GM19023 (cell line): ENCODE results near the gene ALS2CL.
"Not testable (repeated sequence)": the region's sequence is repeated elsewhere in the genome, so short reads cannot be mapped to it uniquely, and the experiment has no call there.

Source experiments
- ATAC-seq: cut with Tn5 transposase; IDR thresholded peaks from one replicate; pipeline ENCODE4 v1.9.1; 2021; ENCODE audit warnings: mild to moderate bottlenecking, moderate library complexity; ENCODE audit not compliant: unreplicated experiment

Gene ALS2CL

DNA sequence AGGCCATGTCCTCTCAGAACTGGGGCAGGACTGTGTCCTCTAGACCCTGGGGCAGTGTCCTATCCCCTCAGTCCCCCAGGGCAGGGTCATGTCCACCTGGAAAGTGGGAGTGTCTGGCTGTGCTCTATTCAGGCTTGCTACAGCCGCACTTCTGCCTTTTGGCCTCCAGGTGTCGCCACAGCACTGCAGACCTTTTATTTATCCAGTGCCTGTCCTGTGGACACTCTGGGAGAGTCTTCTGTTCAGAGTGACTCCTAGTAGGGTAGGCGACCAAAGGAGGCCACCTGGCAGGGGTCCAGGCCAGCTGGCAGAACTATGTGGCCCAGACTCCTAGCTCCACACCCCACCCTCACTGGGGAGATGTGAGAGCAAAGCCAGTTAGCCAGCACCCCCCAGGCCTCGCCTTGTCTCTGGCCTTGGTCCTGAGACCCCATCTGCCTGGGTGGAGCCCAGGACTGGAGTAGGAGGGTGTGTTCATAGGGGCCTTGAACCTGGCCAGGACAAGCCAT lies 11.6 kb upstream of the ALS2CL start:
- ATAC-seq, result peak; percentile 67

DNA sequence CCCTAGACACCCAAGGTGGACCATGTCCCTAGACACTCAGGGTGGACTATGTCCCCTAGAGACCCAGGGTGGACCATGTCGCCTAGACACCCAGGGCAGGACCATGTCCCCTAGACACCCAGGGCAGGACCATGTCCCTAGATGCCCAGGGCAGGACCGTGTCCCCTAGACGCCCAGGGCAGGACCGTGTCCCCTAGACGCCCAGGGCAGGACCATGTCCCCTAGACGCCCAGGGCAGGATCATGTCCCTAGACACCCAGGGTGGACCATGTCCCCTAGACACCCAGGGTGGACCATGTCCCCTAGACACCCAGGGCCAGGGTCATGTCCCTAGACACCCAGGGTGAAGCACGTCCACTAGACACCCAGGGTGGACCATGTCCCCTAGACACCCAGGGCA lies 10.9 kb upstream of the ALS2CL start:
- not testable (repeated sequence) for ATAC-seq

DNA sequence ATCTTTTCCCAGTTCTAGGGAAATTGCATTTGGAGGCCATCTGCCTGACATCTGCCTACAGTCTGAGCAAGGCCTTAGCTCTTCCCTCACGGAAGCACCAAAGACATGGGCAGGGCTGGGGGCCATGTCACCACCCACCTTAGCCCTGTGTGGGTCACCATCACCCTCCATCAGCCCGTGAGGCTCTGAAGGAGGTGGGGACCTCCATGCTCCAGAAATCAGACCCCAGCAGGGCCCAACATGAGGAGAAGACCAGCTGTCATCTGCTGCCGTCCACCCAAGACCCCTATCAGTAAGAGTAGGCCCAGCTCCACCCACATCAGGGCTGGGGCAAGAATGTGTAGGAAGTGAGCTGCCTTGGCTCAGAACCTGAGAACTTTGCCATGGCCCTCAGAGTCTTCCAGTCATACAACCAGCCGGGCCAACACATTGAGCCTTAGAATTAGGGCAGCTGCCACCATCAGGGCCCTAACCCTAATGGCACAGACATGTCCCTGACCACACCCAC lies 9.6 kb upstream of the ALS2CL start:
- no peak for ATAC-seq

DNA sequence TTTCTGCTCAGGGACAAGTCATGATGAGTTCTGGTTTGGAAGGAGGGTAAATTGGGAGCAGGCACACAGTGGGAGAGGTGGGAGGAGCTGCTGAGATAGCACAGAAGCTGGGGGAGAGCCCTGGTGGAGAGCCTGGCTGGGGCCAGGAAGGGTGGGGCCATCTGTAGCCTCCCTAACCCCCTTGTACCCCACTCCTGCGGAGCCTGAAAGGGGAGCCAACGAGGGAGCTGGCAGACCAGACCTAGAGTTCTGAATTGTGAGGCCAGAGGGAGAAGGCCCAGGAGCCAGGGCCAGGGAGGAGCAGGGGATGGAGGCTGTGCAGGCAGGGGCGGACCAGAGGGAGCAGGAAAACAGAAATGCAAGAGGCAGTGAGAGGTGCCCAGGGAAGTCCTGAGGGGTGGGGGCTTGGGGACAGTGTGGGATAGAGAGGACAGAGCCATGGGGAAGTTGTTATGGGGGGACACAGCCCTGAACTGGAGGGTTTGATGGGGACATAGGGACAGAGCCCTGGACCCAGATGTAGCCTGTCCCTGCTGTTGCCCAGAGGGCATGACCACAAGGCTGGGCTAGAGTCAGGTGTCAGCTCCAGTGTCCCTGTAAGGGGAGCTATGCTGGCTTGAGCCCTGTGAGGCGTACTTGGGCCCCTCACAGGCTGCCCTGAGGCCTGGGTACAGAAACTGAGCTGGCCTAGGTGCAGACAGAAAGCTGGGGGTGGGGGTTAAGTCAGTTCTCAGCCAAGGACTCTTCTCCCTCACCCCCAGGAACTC lies 8.9 kb upstream of the ALS2CL start:
- ATAC-seq, result no peak

DNA sequence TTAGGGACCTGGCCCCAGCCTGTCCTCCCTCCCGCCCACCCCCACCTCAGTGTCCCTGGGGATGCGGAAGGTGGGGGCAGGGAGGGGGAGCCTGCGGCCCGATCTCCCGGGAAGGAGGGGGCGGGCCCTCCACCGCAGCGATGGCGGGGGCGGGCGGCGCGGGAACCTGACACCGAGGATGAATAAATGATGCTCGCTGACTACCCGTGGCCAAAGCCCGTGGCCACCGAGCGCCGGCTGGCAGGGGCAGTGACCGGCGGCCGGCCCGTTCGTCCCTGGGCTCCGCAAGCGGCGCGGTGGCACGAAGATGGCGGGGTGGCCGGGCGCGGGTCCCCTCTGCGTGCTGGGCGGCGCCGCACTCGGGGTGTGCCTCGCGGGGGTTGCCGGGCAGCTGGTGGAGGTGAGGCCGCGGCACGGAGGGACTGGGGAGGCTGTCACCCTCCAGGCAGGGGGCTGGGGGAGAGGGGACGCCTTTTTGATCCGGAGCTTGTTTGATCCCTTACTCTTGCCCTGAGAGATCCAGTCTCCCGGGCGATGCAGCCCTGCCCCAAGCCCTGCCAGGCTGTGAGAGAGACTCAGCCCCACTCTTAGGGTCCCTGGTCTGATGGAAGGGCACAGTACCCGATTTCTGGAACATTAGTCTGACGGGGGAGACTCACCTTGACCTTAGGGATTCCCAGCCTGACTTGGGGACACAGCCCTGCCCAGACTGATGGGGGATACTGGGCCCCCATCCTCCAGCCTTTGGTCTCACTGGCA lies 7.9 kb upstream of the ALS2CL start, which contains the start of gene TMIE:
Gene TMIE (plus strand): TSS at position 212 of the 759 bp plus-strand sequence. CDS start 96 bp downstream, at position 308.
- ATAC-seq, result no peak

DNA sequence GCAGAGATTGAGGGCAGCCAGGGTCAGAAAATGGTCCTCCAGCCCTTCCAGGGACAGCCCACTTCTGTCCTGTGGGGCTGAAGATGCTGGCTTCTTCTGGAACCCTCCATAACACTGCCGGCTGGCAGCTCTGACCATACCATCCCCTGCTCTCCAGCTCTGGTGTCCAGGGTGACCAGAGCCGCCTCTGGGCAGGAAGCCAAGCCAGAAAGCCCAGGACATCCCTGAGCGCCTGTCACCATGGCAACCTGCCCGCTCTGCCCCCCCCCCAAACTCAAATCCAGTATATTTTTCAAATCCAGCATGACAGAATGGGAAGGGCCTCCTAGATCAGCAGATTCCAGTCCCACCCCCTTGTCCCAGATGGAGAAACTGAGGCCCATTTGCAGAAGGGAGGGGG lies 7.3 kb upstream of the ALS2CL start:
- no peak for ATAC-seq

DNA sequence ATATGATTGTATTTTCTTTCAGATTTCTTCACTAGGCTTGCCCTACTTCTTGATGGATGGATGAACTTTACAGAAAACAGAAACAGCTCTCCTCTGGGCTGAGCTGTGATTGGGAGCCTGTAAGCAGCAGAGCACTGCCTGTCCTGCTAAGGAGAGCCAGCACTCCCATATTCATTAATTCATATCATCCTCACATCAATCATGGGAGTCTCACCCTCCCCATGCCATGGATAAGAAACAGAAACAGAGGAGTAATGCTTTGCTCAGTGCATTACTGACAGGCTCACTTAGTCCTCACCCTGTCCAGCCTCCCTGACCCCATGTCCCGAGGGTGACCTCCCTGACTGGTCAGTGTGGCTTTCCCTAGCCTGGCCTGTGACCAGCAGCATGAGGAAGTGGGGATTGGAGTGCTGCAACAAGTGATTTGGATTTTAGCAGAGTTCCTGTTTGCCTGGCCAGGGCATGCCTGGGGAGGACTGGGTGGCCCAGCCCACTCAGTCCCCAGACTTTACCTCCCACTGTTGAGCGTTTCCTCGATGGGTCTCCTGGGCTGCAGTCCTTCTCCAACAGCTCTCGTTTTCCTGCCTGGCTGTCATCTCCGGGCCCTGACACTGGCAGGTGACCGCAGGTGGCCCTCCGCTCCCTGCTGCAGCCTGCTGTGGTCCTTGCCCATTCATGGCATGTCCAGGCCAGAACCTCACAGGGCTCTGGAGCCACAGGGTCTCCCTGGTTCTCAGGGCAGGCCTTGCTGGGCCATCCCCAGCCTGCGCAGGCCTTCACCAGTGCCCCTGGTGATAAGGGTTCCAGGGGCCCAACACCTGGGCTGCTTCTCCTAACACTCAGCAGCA lies 6.4 kb upstream of the ALS2CL start:
- no peak for ATAC-seq

DNA sequence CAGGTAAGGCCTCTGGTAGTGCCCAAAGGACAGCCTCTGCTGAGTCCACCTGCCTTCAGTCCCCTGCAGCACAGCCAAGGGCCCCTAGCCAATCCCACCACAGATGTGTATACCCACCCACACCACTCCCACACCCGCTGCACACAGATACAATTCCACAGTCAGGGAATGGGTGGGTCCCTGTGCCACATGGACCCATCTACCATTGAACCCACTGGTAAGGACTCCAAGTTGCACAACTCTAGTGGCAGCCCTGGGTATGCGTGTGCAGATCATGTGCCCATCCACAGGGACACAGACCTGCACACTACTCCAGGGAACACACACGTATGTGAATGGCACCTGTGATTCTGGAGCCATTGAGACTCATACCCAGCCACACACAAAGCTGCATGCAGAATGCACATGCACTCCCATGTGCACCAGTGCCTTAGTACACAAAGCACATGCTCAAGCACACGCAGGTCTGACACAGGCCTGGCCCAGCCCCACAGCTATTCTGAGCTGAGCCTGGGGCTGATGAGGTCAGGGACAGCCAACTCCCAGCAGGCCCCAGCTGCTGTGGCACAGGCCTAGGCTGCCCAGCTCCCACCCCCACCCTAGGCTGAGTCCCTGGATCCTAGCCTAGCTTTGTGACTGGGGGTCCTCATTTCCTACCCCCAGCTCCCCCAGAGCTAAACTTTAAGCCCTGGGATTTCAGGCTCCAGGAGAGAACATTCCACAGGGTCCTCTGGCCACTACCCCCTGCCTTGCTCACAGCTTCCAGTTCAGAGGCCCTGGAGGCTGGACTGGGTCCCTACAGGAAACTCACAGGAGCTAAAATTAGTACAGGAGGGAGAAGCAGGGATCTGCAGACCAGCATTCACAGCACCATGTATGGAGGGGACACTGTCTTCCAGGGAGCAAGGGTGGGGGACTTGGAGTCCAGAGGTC lies 2.7 kb upstream of the ALS2CL start:
- no peak for ATAC-seq

DNA sequence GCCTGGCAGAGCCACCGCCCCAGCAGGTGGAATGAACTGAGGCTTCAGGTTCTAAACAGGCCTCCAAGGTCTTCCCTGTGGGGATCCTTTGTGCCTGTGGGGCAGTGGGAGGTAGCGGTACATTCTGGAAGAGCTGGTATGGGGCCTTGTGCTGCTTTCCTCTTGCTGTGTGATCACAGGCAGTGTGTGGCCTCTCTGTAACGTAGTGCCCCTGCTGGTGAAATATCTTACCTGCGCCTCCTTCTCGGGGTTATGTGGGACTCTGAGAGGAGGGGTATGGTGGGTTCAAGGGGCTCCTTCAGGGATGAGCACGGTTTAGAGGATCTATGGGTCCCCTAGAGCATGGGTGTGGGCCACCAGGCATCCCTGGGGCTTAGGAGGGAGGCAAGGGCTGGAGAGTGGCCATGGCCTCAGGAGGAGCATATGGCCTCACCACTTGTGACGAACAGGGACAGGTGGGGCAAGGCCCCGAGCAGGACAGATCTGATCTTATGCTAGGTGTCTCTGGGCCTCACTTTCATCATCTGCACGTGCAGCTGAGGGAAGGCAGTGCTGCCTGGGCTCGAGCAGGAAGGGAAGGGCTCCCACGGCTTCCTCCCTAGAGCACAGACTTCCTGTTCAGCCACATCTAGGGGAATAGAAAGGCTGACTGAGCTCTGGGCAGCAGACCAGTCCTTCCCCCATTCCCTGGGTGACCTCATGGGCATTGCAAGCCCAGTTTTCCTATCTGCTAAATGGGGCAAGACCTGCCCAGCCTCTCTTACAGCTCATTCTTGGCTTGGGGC lies 1.9 kb upstream of the ALS2CL start:
- no peak for ATAC-seq

DNA sequence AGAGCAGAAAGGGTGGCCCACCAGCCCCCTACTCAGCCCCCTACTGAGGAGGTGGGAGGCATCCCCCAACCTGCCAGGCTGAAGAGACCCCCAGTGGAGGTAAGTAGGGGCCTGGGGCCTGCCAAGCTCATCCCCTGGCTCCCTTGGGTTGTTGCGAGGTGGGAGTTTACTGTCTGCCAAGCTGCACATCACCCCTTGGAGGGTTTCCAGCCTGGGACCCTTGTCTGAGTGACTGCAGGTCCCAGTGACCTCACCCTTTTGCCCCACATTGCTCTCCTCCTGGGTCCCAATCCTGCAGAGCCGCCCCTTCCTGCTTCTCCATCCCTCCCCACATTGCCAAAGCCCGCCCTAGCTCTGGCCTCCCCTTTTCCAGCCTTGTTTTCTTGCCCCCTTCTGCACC lies 1.0 kb upstream of the ALS2CL start:
- no peak for ATAC-seq

DNA sequence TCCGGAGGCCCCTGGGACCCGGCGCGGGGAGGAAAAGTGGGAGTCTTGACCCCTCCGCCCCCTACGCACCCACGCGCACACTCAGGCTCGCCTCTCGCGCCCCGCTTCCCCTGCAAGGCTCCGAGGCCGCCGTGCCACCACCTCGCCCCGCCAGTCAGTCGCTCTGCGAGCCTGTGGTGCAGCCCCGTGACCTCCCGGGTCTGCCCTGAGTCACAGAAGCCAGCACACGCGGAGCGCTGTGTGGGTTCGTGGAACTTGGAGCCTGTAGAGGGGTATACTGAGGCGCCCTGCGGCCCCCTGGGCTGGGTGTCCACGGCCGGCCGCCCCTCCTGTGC lies 380 bp upstream of the ALS2CL start:
- no peak for ATAC-seq

DNA sequence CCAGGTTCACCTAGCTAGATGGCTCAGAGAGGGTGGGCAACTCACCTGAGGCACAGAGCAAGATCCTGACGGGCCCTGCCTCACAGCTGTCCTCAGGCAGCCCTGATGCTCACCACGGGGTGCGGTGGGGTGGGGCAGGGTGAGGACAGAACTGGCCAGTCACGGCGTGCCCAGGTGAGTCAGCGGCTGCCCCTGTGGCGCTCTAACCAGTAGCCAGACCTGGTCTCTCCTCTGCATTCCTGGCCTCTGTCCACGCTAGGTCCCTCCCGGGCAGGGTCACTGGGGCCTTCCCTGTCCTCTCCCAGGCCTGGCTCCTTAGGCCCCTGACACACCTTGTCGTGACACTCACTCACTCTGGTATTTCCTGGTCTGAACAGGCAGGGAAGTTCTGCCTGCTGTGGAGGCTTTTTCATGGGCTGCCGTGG lies 901 bp downstream of the ALS2CL start:
- no peak for ATAC-seq

DNA sequence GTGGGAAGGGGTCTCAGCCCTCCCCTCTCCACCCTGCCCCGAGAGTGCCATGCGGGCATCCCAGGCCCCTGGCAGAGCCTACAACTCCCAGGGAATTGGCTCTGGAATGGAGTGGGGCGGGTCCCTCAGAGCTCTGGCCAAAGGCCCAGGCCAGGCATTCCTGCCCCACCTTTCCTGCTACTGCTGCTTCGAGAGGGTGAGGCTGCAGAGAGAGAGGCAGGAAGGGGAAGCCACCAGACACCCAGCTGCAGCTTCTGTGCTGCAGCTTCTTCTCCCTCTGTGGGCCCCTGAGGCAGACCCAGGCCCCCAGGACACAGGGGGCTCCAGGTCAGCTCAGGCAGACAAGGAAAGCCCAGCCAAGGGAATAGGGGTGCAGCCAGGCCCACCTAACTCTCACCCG lies 2.7 kb downstream of the ALS2CL start:
- no peak for ATAC-seq

DNA sequence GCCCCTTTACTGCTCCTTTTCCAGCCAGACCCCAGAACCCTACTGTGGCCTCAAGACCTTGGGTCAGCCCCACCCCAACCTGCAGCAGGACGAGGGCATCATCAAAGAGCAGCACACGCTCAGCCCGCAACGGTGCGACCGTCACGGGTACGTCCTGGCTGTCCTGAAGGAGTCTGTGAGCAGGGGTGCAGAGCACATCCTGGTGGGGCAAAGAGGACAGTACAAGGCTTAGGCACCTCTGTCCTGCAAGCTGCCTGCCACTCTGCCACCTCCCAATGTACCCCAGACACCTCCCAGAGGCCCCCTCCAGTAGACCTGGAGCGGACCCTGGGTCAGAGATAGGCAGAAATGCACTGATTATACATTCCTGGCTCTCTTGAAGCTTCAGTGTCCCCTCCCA lies 8.0 kb downstream of the ALS2CL start:
- no peak for ATAC-seq

DNA sequence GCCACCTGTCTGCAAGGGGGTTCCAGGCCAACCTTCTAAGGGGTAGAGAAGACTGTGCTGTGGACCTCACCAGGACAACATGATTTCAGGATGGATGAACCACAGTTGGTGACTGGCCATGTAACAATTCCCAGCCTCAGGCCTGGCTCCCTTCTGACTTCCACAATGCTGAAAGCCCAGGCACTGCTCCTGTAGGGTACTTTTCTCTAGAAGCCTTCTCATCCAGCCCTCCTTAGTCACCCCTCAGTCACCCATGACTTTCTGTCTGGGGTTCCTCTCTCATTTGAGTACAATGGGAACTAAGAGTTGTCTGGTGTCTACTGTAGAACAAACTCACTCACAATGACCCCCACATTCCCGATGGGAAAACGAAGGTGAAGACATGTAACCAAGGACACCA lies 8.6 kb downstream of the ALS2CL start:
- ATAC-seq, result no peak

DNA sequence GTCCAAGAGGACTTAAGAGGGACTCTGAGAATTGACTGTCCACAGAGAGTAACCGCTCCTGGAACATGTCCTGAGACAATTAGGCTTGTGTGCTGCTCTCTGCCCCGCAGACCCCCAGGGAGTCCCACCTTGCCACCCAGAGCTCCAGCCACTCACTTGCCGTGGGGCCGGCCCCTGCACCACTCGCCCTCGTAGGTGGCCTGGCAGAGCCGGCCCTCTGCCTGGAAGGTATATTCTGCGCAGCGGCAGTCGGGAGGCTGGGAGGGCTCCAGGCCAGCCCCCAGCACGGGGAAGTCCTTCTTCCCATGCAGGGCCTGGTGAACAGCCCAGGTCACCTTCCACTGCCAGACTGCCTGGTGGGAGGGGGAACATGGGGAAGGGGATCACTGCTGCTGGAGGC lies 10.5 kb downstream of the ALS2CL start:
- no peak for ATAC-seq

DNA sequence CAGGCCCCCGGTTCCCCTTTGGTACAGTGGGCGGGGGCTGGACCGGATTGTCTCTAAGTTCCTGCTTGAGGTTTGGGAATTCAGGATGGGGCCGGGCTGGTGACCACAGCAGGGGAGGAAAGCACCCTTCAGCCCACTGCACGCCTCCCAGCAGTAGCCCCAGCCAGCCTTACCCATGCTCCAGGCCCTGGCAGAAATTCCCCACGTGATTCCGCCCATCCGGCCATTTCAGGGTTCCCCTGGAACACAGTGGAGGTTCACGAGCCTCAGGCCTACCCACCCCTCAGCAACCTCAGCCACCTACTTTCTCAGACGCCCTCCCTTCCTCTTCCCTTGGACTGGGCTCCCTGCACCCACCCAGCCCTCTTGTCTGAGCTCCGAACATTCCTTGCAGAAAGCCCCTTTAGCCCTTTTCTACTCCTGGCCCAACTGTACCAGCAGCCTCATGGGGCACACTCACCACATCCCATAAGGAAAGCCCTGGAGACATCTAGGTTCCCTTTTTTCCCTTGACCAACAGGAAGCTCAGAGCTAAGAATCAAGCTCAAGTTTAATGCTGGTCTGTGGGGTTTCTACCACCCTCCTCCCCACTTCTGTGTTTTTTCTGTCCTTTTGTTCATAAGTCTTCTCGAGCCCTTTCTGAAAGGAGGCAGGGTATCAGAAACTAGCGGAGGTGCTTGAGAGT lies 11.5 kb downstream of the ALS2CL start:
- ATAC-seq, result no peak

DNA sequence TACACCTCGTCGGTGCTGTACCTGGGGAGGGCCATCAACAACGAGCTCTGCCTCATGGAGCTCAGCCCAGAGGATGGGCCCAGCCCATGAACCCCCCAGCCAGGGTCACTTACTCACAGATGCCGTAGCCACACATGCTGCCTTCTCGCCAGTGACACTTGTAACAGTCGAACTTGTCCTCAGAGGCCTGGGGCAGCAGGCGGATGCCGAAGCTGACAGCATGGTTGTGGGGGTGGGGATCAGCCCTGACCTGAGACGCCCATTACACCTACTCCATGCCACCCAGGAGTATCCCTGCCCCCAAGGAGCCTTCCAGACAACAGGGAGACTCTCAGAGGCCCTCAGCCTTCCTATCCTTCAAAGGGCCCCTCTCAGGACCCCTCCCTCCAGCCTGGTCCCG lies 12.1 kb downstream of the ALS2CL start:
- no peak for ATAC-seq
